WI38 (cell line): ENCODE results near the gene CYP24A1.
A peak's percentile ranks its signal among the peaks of the same experiment; 100 is the strongest.

Source experiments
- H3K4me3 ChIP-seq: 2 replicates; pipeline ENCODE4 v1.5.1; 2011; ENCODE audit warnings: low read depth, mild to moderate bottlenecking, control low read depth, low read length
- TF ChIP-seq, protein P1 (sequence below): IDR thresholded peaks from 2 replicates; pipeline ENCODE4 v1.5.1; 2012; ENCODE audit warnings: low read depth, mild to moderate bottlenecking, control low read depth, low read length

Gene CYP24A1

DNA sequence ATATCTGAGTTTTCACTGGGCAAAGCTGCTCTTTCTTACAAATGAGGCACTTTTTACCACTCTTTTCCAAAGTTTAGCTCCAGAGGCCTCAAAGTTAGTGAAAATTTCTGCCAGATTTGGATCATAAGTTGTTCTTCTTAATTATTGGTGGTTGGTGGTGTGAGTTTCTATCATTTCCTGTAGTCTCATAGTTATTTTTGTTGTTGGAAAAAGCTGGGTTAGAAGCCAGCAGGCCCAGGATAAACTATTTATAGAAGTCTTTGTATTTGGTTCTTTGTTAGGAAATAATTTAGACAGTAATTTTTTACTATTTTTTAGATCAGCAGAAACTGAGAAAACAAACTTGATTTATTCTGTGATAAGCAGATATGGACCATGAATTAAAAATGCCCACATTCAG is 44.7 kb upstream of the CYP24A1 start:
- H3K4me3 ChIP-seq = no peak overlapping the region
- TF ChIP-seq, protein P1, sequence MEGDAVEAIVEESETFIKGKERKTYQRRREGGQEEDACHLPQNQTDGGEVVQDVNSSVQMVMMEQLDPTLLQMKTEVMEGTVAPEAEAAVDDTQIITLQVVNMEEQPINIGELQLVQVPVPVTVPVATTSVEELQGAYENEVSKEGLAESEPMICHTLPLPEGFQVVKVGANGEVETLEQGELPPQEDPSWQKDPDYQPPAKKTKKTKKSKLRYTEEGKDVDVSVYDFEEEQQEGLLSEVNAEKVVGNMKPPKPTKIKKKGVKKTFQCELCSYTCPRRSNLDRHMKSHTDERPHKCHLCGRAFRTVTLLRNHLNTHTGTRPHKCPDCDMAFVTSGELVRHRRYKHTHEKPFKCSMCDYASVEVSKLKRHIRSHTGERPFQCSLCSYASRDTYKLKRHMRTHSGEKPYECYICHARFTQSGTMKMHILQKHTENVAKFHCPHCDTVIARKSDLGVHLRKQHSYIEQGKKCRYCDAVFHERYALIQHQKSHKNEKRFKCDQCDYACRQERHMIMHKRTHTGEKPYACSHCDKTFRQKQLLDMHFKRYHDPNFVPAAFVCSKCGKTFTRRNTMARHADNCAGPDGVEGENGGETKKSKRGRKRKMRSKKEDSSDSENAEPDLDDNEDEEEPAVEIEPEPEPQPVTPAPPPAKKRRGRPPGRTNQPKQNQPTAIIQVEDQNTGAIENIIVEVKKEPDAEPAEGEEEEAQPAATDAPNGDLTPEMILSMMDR = no peak

DNA sequence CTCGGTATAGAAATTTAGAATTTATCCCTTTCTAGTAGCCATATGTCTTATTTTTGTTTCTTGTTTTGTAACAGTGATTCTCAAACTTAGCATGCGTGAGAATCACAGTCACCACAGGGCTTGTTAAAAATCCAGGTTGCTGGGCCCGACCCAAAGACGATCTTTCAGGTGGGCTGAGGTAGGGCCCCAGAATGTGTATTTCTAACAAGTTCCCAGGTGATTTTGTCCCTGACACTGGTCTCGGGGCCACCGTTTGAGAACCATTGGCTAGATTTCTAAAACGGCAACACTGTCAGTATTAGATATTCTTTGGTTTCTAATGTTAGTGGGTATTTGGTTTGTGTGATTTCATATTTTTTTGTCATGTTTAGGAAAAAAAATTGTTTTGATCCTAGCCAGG is 44.0 kb upstream of the CYP24A1 start:
- TF ChIP-seq, protein P1 = no peak

DNA sequence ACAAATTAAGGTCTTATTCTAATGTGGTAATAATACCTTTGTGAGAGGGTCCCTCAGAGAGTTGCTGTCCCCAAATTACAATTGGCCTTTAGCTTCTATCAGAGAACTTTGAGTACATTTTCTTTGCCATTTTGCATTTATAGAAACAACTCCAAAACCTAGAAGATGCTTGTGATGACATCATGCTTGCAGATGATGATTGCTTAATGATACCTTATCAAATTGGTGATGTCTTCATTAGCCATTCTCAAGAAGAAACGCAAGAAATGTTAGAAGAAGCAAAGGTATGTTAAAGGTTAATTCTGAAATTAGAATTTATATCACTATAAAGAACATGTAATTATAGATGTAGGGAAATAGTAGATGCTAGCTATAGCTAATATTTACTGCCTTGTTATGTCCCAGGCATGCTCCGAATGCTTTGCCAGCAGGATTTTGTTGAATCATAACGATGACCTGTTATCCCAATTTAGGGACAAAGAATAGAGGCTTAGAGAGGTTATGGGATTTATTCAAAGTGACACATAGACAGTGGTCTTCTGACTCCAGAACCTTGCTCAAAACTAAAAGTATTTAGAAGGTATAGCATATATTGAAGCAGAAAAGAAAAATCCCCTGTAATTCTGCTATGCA is 41.5 kb upstream of the CYP24A1 start:
- H3K4me3 ChIP-seq = no peak overlapping the region
- TF ChIP-seq, protein P1 = no peak

More for the DNA sequence above, 44.0 kb upstream of the CYP24A1 start:
- H3K4me3 ChIP-seq = no peak overlapping the region

DNA sequence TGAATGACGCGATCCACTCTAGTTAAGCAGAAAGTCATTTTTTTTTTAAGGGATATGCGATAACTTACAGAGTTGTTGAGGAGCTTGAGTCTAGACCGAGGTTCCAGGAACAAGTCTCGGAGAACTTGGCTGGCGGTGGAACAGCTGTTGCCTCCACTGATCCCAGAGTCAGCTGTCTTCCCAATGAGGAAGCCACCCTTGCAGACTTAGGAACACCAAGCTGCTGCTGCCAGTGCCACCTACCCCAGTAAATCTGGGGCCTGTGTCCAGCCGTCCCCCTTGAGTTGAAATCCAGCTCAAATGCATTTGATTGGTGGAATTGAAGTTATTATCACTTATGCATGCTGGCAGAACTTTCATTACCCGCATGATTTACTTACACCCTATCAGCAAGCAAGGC is 40.8 kb upstream of the CYP24A1 start:
- TF ChIP-seq, protein P1 = no peak
- H3K4me3 ChIP-seq = no peak overlapping the region

- H3K4me3 ChIP-seq = no peak overlapping the region
- TF ChIP-seq, protein P1 = no peak
These were observed 39.1 kb upstream of the CYP24A1 start for GRCh38 chr20:54212871-54213270.

GRCh38 chr20:54212226-54212625 is 38.4 kb upstream of the CYP24A1 start:
- TF ChIP-seq, protein P1 = no peak
- no peak overlapping the region for H3K4me3 ChIP-seq

DNA sequence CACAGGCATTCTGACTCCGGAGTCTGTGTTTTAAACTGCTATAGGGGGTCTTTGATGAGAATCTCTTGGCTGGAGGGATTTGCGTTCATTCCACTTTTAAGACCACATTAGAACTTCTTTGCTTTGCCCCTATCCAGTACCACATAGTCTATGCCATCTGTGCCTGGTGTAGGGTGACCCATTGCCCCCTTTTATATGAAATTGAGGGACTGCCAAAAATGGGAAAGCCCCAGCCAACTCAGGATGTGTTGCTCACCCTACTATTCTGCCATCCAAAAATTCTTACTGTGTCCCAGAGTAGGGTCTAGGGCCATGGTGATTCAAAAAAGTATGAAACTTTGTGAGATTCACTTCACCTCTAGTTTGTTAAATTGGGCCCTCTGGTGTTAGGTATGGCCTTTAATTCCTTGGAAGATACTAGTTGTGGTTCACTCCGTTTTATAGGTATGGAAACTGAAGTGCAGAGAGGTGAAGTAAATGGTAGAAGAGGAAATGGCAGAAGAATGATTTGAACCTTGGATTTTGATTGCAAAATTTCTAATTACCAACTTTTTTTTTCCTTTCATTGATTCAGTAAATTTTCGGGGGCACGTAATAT is 35.5 kb upstream of the CYP24A1 start:
- TF ChIP-seq, protein P1 = no peak
- peak overlapping the region; percentile 97 for H3K4me3 ChIP-seq
